Measurements from ENCODE around the gene CBX2. TPM values are rescaled to one million over a fixed set of nuclear protein-coding genes. Genes with fewer than 3 reads are reported as not detected.
"Not testable (repeated sequence)": the region's sequence is repeated elsewhere in the genome, so short reads cannot be mapped to it uniquely, and the experiment has no call there.

The CBX2 gene
- total and polyA plus RNA-seq, 7 donors: 0.40 to 2.3 (median 0.57) TPM

- no peaks in the 10 kb centered on the region for H3K36me3 ChIP-seq (ENCODE audit: insufficient read depth in 1 of 2, low read depth in 1 of 2)
- H3K27ac ChIP-seq: no peak overlapping the region
- H3K9me3 ChIP-seq: no peaks in the 10 kb centered on the region
- intact Hi-C loops (cut with DNase I): no loop called here
- no peak for ATAC-seq
- 79 to 91% (median 87%) methylated on average over 6 of the region's 6 CpGs for WGBS, 3 donors
- H3K27me3 ChIP-seq (ENCODE audit: insufficient read depth in 3 of 3, low read length in 2 of 3): peaks cover 0 to 51% (median 20%) of the 10 kb centered on the region in 3 donors
- DNase-seq: no peak
- no peak for TF ChIP-seq CTCF (IDR thresholded peaks at IDR 0.05)
- H3K4me3 ChIP-seq: no peak overlapping the region
- no peaks in the 10 kb centered on the region for H3K4me1 ChIP-seq
These were observed 6.7 kb upstream of the CBX2 start for GRCh38 chr17:79771276-79771675.

GRCh38 chr17:79772726-79773125 is 5.2 kb upstream of the CBX2 start:
- H3K4me1 ChIP-seq; H3K4me3 ChIP-seq; ATAC-seq; H3K9me3 ChIP-seq; H3K27ac ChIP-seq; H3K36me3 ChIP-seq (ENCODE audit: insufficient read depth in 1 of 2, low read depth in 1 of 2); DNase-seq; intact Hi-C loops (cut with DNase I): not testable (repeated sequence)
- peaks cover 0 to 60% (median 22%) of the 10 kb centered on the region in 3 donors for H3K27me3 ChIP-seq (ENCODE audit: insufficient read depth in 3 of 3, low read length in 2 of 3)
- 77 to 85% (median 78%) methylated on average over 9 of the region's 9 CpGs for WGBS, 3 donors

- no peaks in the 10 kb centered on the region for H3K9me3 ChIP-seq
- 77 to 83% (median 81%) methylated on average over 8 of the region's 8 CpGs for WGBS, 3 donors
- no peak for ATAC-seq
- no peaks in the 10 kb centered on the region for H3K4me1 ChIP-seq
- DNase-seq: no peak
- H3K36me3 ChIP-seq (ENCODE audit: insufficient read depth in 1 of 2, low read depth in 1 of 2): no peaks in the 10 kb centered on the region
- no peak overlapping the region for H3K27ac ChIP-seq
- peaks cover 0 to 76% (median 24%) of the 10 kb centered on the region in 3 donors for H3K27me3 ChIP-seq (ENCODE audit: insufficient read depth in 3 of 3, low read length in 2 of 3)
- no peak overlapping the region for H3K4me3 ChIP-seq
- TF ChIP-seq CTCF (IDR thresholded peaks at IDR 0.05): no peak
- intact Hi-C loops (cut with DNase I): no loop called here
These were observed 3.4 kb upstream of the CBX2 start for GRCh38 chr17:79774561-79774975.

- H3K4me1 ChIP-seq: peaks cover 5% of the 10 kb centered on the region
- DNase-seq: no peak
- 81 to 85% (median 81%) methylated on average over 6 of the region's 6 CpGs for WGBS, 3 donors
- no peak for ATAC-seq
- intact Hi-C loops (cut with DNase I): no loop called here
- H3K27ac ChIP-seq: no peak overlapping the region
- no peak for TF ChIP-seq CTCF (IDR thresholded peaks at IDR 0.05)
- H3K36me3 ChIP-seq (ENCODE audit: insufficient read depth in 1 of 2, low read depth in 1 of 2): no peaks in the 10 kb centered on the region
- H3K27me3 ChIP-seq (ENCODE audit: insufficient read depth in 3 of 3, low read length in 2 of 3): peaks cover 0 to 86% (median 28%) of the 10 kb centered on the region in 3 donors
- H3K4me3 ChIP-seq: no peak overlapping the region
- H3K9me3 ChIP-seq: no peaks in the 10 kb centered on the region
These were observed 2.3 kb upstream of the CBX2 start for GRCh38 chr17:79775632-79776031.

GRCh38 chr17:79776376-79777119 is 1.4 kb upstream of the CBX2 start:
- WGBS, 3 donors: 61 to 66% (median 64%) methylated on average over 11 of the region's 11 CpGs
- H3K27ac ChIP-seq: no peak overlapping the region
- TF ChIP-seq CTCF (IDR thresholded peaks at IDR 0.05): no peak
- peaks cover 5% of the 10 kb centered on the region for H3K4me1 ChIP-seq
- intact Hi-C loops (cut with DNase I): no loop called here
- ATAC-seq: no peak
- no peaks in the 10 kb centered on the region for H3K36me3 ChIP-seq (ENCODE audit: insufficient read depth in 1 of 2, low read depth in 1 of 2)
- peaks cover 0 to 91% (median 28%) of the 10 kb centered on the region in 3 donors for H3K27me3 ChIP-seq (ENCODE audit: insufficient read depth in 3 of 3, low read length in 2 of 3)
- no peak overlapping the region for H3K4me3 ChIP-seq
- DNase-seq: no peak
- H3K9me3 ChIP-seq: no peaks in the 10 kb centered on the region

Data from psoas muscle (tissue), 8 donors.